KOPT-K1 (cell line): ENCODE data around the gene ABCB1.

Experiments
- H3K27ac ChIP-seq: fragments of 200-600 bp; sonication (generic); 2 replicates; pipeline ENCODE4 v1.5.1; 2016; ENCODE audit warnings: antibody characterized with exemption, mild to moderate bottlenecking, low read depth, low read length; ENCODE audit not compliant: poor library complexity, severe bottlenecking
- H3K36me3 ChIP-seq: fragments of 200-600 bp; sonication (generic); 2 replicates; pipeline ENCODE4 v1.5.1; 2017; ENCODE audit warnings: antibody characterized with exemption, mild to moderate bottlenecking, low read length, moderate library complexity; ENCODE audit not compliant: insufficient read depth
- H3K9me3 ChIP-seq: fragments of 200-600 bp; sonication (generic); 2 replicates; pipeline ENCODE4 v1.5.1; 2017; ENCODE audit warnings: antibody characterized with exemption, low read length, mild to moderate bottlenecking; ENCODE audit not compliant: insufficient read depth, poor library complexity, severe bottlenecking

Gene ABCB1

GRCh38 chr7:87561102-87561501 lies 39.6 kb downstream of the ABCB1 start:
- no peak overlapping the region for H3K27ac ChIP-seq
- H3K36me3 ChIP-seq: no peaks in the 10 kb centered on the region
- no peaks in the 10 kb centered on the region for H3K9me3 ChIP-seq

GRCh38 chr7:87552351-87552900 lies 48.3 kb downstream of the ABCB1 start:
- Histone ChIP-seq H3K36me3 (no peaks in the 10 kb centered on the region), H3K27ac (no peak overlapping the region), H3K9me3 (no peaks in the 10 kb centered on the region)

GRCh38 chr7:87548123-87548919 lies 52.4 kb downstream of the ABCB1 start:
- Histone ChIP-seq H3K36me3 (no peaks in the 10 kb centered on the region), H3K9me3 (no peaks in the 10 kb centered on the region), H3K27ac (no peak overlapping the region)

- H3K36me3 ChIP-seq: no peaks in the 10 kb centered on the region
- H3K27ac ChIP-seq: no peak overlapping the region
- no peaks in the 10 kb centered on the region for H3K9me3 ChIP-seq
Observed at GRCh38 chr7:87545760-87546159, 54.9 kb downstream of the ABCB1 start.

- Histone ChIP-seq H3K27ac (no peak overlapping the region), H3K36me3 (no peaks in the 10 kb centered on the region), H3K9me3 (no peaks in the 10 kb centered on the region)
Observed at GRCh38 chr7:87543623-87544022, 57.1 kb downstream of the ABCB1 start.

GRCh38 chr7:87541648-87542047 lies 59.0 kb downstream of the ABCB1 start:
- Histone ChIP-seq H3K9me3 (no peaks in the 10 kb centered on the region), H3K27ac (no peak overlapping the region), H3K36me3 (no peaks in the 10 kb centered on the region)

GRCh38 chr7:87538052-87538451 lies 62.6 kb downstream of the ABCB1 start:
- Histone ChIP-seq H3K9me3 (no peaks in the 10 kb centered on the region), H3K27ac (no peak overlapping the region), H3K36me3 (no peaks in the 10 kb centered on the region)

- Histone ChIP-seq H3K9me3 (no peaks in the 10 kb centered on the region), H3K36me3 (no peaks in the 10 kb centered on the region), H3K27ac (no peak overlapping the region)
Observed at GRCh38 chr7:87534072-87534471, 66.6 kb downstream of the ABCB1 start.

- no peaks in the 10 kb centered on the region for H3K36me3 ChIP-seq
Observed at GRCh38 chr7:87530126-87530525, 70.6 kb downstream of the ABCB1 start.

GRCh38 chr7:87528730-87529129 lies 72.0 kb downstream of the ABCB1 start:
- Histone ChIP-seq H3K36me3 (no peaks in the 10 kb centered on the region), H3K27ac (no peak overlapping the region), H3K9me3 (no peaks in the 10 kb centered on the region)

More at GRCh38 chr7:87530126-87530525, 70.6 kb downstream of the ABCB1 start:
- Histone ChIP-seq H3K9me3 (no peaks in the 10 kb centered on the region), H3K27ac (no peak overlapping the region)

- Histone ChIP-seq H3K36me3 (no peaks in the 10 kb centered on the region), H3K27ac (no peak overlapping the region), H3K9me3 (no peaks in the 10 kb centered on the region)
Observed at GRCh38 chr7:87518735-87519134, 81.9 kb downstream of the ABCB1 start.

GRCh38 chr7:87517891-87518290 lies 82.8 kb downstream of the ABCB1 start:
- Histone ChIP-seq H3K27ac (no peak overlapping the region), H3K36me3 (no peaks in the 10 kb centered on the region), H3K9me3 (no peaks in the 10 kb centered on the region)

- H3K36me3 ChIP-seq: no peaks in the 10 kb centered on the region
- no peak overlapping the region for H3K27ac ChIP-seq
- H3K9me3 ChIP-seq: no peaks in the 10 kb centered on the region
Observed at GRCh38 chr7:87517136-87517815, 83.4 kb downstream of the ABCB1 start.

- no peaks in the 10 kb centered on the region for H3K9me3 ChIP-seq
- H3K27ac ChIP-seq: no peak overlapping the region
- no peaks in the 10 kb centered on the region for H3K36me3 ChIP-seq
Observed at GRCh38 chr7:87513735-87514335, 86.8 kb downstream of the ABCB1 start.

GRCh38 chr7:87512906-87513305 lies 87.8 kb downstream of the ABCB1 start:
- H3K27ac ChIP-seq: no peak overlapping the region
- no peaks in the 10 kb centered on the region for H3K36me3 ChIP-seq

More at GRCh38 chr7:87512906-87513305, 87.8 kb downstream of the ABCB1 start:
- no peaks in the 10 kb centered on the region for H3K9me3 ChIP-seq
